Endothelial cell (in vitro differentiated cells): ENCODE measurements around the gene USP36. TPM values are rescaled to one million over a fixed set of nuclear protein-coding genes. Genes with fewer than 3 reads are reported as not detected.
A peak's percentile ranks its signal among the peaks of the same experiment; 100 is the strongest.
"Not testable (repeated sequence)": the region's sequence is repeated elsewhere in the genome, so short reads cannot be mapped to it uniquely, and the experiment has no call there.

ENCODE experiments used
- DNase-seq: peaks from one replicate; pipeline ENCODE4 v3.0.0; 2021; ENCODE audit warnings: low spot score
- H3K27ac Mint-ChIP-seq: one replicate; pipeline ENCODE4 v1.8.0; 2021; ENCODE audit warnings: mixed read lengths, inconsistent platforms; ENCODE audit not compliant: unreplicated experiment
- H3K27me3 Mint-ChIP-seq: one replicate; pipeline ENCODE4 v1.8.0; 2021; ENCODE audit warnings: mild to moderate bottlenecking, moderate library complexity, mixed read lengths, inconsistent platforms; ENCODE audit not compliant: unreplicated experiment
- H3K36me3 Mint-ChIP-seq: one replicate; pipeline ENCODE4 v1.8.0; 2021; ENCODE audit warnings: mild to moderate bottlenecking, low read depth, mixed read lengths, inconsistent platforms; ENCODE audit not compliant: unreplicated experiment
- H3K4me1 Mint-ChIP-seq: one replicate; pipeline ENCODE4 v1.8.0; 2021; ENCODE audit warnings: mild to moderate bottlenecking, mixed read lengths, inconsistent platforms; ENCODE audit not compliant: unreplicated experiment
- H3K4me3 Mint-ChIP-seq: one replicate; pipeline ENCODE4 v1.8.0; 2021; ENCODE audit warnings: mild to moderate bottlenecking, mixed read lengths, inconsistent platforms; ENCODE audit not compliant: unreplicated experiment
- H3K9me3 Mint-ChIP-seq: one replicate; pipeline ENCODE4 v1.8.0; 2021; ENCODE audit warnings: mixed read lengths, inconsistent platforms; ENCODE audit not compliant: unreplicated experiment
- CTCF ChIP-seq: fragments of 200-600 bp; sonication (generic); IDR thresholded peaks from one replicate; pipeline ENCODE4 v1.5.0; 2021; ENCODE audit warnings: antibody characterized with exemption; ENCODE audit not compliant: unreplicated experiment
- total RNA-seq: library from RNA; stranded (reverse); fragmentation: NEBNext Ultra II Directional; extraction: Animal tissue kit (Norgen Biotek cat#: 25700); gene quantifications from one replicate; pipeline ENCODE4 v1.2.1, GENCODE V29; 2021; ENCODE audit not compliant: unreplicated experiment

The USP36 gene
- total RNA-seq, 1 donor from 2014 or later, result 56.7 TPM

GRCh38 chr17:78781104-78781892 is 59.3 kb downstream of the USP36 start:
- TF ChIP-seq CTCF, result no peak

GRCh38 chr17:78780335-78780734 is 60.3 kb downstream of the USP36 start:
- Mint-ChIP-seq H3K4me1 (peaks cover 21% of the 10 kb centered on the region), H3K4me3 (peak overlapping the region; percentile 68), H3K27ac (peak overlapping the region; percentile 10), H3K36me3 (no peaks in the 10 kb centered on the region), H3K9me3 (no peaks in the 10 kb centered on the region), H3K27me3 (peaks cover 11% of the 10 kb centered on the region)
- no peak for TF ChIP-seq CTCF
- no peak for DNase-seq

More at GRCh38 chr17:78781104-78781892, 59.3 kb downstream of the USP36 start:
- H3K4me1 Mint-ChIP-seq, result peaks cover 17% of the 10 kb centered on the region
- H3K27ac Mint-ChIP-seq, result peak overlapping the region; percentile 77
- peaks cover 11% of the 10 kb centered on the region for H3K27me3 Mint-ChIP-seq
- no peaks in the 10 kb centered on the region for H3K9me3 Mint-ChIP-seq
- H3K4me3 Mint-ChIP-seq, result peak overlapping the region; percentile 96
- peak; percentile 58 for DNase-seq
- H3K36me3 Mint-ChIP-seq, result no peaks in the 10 kb centered on the region

GRCh38 chr17:78779850-78780249 is 60.8 kb downstream of the USP36 start:
- H3K4me3 Mint-ChIP-seq, result peak overlapping the region; percentile 68
- TF ChIP-seq CTCF, result no peak
- DNase-seq, result no peak
- peaks cover 11% of the 10 kb centered on the region for H3K27me3 Mint-ChIP-seq
- H3K9me3 Mint-ChIP-seq, result no peaks in the 10 kb centered on the region
- no peaks in the 10 kb centered on the region for H3K36me3 Mint-ChIP-seq
- H3K27ac Mint-ChIP-seq, result peak overlapping the region; percentile 10
- peaks cover 24% of the 10 kb centered on the region for H3K4me1 Mint-ChIP-seq

GRCh38 chr17:78779286-78779651 is 61.3 kb downstream of the USP36 start:
- H3K27me3 Mint-ChIP-seq, result peaks cover 11% of the 10 kb centered on the region
- not testable (repeated sequence) for H3K9me3 Mint-ChIP-seq, H3K36me3 Mint-ChIP-seq, H3K4me3 Mint-ChIP-seq, DNase-seq
- peak overlapping the region; percentile 64 for H3K27ac Mint-ChIP-seq
- H3K4me1 Mint-ChIP-seq, result peaks cover 30% of the 10 kb centered on the region

GRCh38 chr17:78777881-78778280 is 62.7 kb downstream of the USP36 start:
- no peak for DNase-seq
- Mint-ChIP-seq H3K4me1 (peaks cover 36% of the 10 kb centered on the region), H3K27me3 (peaks cover 4% of the 10 kb centered on the region), H3K36me3 (no peaks in the 10 kb centered on the region), H3K27ac (no peak overlapping the region), H3K4me3 (no peak overlapping the region), H3K9me3 (no peaks in the 10 kb centered on the region)
- TF ChIP-seq CTCF, result no peak
